Lower leg skin (tissue), 3 donors: ENCODE data around the gene FCMR.

ENCODE experiments used
- CTCF ChIP-seq, 3 donors: fragments of 450-650 bp; IDR thresholded peaks; one replicate each; pipeline ENCODE4 v1.5.1; 2016; ENCODE audit warnings: antibody characterized with exemption in 3 of 3, mild to moderate bottlenecking in 3 of 3, moderate library complexity in 2 of 3
- POLR2A ChIP-seq, 2 donors: fragments of 450-650 bp; IDR thresholded peaks; one replicate each; pipeline ENCODE4 v1.6.1; 2016 to 2017; ENCODE audit warnings: antibody characterized with exemption in 2 of 2, mild to moderate bottlenecking in 1 of 2, moderate library complexity in 1 of 2

GRCh38 chr1:206891412-206891811 is 30.3 kb downstream of the FCMR start:
- TF ChIP-seq CTCF (IDR thresholded peaks at IDR 0.05) (no peak), POLR2A (IDR thresholded peaks at IDR 0.05) (no peak)
